ENCODE results near the gene SERF2.
"Not testable (repeated sequence)": the region's sequence is repeated elsewhere in the genome, so short reads cannot be mapped to it uniquely, and the experiment has no call there.

SERF2 gene

DNA sequence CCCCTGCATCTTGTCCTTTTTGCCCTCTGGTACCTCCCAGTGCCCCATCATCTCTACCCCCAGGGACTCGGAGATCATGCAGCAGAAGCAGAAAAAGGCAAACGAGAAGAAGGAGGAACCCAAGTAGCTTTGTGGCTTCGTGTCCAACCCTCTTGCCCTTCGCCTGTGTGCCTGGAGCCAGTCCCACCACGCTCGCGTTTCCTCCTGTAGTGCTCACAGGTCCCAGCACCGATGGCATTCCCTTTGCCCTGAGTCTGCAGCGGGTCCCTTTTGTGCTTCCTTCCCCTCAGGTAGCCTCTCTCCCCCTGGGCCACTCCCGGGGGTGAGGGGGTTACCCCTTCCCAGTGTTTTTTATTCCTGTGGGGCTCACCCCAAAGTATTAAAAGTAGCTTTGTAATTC, 1.5 kb downstream of the SERF2 start:
- in situ Hi-C loops (cut with HindIII; ENCODE audit: low sequenced_read_pairs) = no loop called here

DNA sequence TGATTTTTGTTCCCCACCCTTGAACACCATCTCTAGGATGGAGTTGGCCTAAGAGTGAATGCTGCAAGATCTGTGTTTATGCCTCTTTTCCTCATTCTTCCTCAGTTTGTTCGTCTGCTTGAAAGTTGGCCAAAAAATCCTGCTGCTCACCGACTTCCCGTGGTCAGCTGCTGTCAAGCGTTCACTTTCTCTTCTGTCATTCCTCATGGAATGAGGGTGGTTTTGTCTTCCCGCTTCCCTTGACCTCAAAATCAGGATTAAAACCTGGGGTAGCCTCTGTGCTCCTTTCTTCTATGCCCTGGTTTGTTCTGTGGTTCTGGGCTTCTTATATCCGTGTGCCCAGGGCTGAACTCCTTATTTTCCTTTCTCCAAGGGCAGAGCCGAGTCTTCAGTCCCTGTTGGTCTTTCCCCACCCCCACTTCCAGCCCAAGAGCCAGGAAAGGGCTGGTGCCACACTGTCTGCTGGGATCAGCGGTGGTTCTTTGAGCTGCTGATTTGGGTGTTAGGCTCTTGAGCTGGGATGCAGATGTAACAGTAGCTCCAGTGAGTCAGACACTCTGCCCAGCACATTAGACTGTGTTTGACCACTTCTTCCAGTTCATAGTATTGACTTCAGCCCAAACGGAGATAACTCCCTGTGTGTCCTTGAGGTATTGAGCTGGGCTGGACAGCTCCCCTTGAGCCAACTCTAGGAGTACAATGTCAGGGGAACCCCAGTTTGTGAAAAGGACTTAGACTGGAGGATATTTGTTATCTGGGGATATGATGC, 2.3 kb downstream of the SERF2 start:
- in situ Hi-C loops (cut with HindIII; ENCODE audit: low sequenced_read_pairs) = no loop called here

DNA sequence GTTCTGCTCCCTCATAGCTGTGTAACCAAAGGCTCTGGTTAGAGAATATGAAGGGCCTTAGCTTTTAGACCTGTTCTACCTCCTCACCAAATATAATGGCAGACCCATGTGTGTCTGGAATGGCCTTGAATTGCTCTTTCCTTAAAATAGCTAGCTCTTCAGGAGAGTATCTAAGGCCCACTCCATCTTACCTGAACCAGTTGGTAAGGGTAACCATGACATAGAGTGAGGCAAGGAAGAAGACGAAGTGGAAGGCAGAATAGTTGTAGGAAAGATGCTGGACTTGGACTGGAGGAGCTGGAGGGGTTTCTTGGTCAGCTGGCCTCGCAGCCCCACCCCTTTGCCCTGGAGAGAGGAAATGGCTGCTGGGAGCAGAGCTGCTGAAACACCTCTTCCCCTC, 3.1 kb downstream of the SERF2 start:
- in situ Hi-C loops (cut with HindIII; ENCODE audit: low sequenced_read_pairs) = no loop called here

DNA sequence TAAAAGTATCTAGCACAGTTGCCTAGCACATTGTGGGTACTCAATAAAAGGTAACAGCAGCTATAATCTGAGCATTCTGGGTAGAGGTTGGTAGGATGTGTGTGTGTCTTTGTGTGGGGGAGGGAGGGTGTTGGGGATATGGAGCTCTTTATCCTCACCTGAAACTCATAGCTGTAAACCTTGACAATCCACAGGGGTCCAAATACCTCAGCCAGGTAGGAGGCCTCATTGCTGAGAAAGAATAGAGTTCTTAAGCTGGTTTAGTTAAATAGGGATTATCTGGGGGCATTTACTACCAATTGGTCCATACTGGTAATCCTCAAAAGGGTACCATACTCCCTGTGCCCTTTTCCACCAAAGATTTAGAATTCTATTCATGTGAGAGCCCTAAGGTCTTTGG, 3.9 kb downstream of the SERF2 start:
- in situ Hi-C loops (cut with HindIII; ENCODE audit: low sequenced_read_pairs) = no loop called here

DNA sequence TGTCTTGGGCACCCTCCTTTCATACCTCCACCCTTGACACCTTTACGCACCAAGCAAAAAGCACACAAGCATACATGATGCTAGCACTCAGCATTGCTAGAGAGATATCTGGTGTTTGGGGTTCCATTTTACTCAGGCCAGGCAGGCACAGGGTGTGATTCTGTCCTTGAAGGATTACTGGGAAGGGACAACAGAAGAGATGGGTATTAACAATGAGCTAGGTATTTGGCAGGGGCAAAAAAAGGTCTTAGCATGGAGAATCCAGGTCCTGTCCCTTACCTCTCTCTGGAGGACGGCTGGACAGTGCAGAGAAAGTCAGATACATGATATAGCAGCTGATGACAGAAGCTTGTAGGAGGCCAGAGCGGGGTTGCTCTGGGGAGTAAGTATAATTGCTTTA, 4.4 kb downstream of the SERF2 start:
- in situ Hi-C loops (cut with HindIII; ENCODE audit: low sequenced_read_pairs) = no loop called here

DNA sequence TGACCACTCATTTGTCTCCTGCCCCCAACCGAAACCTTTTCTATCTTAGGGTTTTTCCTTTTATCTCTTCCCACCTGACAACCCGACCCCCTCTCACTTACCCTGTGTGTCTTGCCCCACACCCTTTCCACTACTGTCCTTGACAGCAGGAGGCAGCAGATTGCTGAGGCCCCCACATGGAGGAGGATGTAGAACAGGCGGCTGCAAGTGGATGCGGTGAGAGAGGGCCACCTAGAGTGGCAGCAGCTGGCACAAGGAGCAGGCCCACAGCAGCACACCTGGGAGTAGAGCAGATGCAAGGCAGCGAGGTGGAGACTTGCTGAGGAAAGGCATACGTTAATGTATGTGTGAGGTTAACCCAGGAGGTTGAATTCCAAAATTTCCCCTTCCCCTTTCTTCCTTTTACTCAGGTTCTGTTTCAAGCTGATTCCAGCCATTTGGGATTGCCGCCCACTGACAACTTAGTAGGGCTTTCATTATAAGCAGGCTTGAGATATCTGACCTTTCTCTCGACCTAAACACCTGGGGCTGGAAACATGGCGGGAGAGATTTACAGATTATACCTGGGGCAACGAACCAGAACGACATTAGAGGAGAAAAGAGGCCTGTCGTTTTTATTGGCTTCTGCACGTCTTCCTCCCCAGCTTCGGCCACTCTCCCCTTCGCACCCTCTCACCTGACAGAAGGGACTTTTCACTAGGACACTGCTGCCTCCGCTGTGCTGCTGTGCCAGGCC, 7.3 kb downstream of the SERF2 start:
- in situ Hi-C loops (cut with HindIII; ENCODE audit: low sequenced_read_pairs) = no loop called here

DNA sequence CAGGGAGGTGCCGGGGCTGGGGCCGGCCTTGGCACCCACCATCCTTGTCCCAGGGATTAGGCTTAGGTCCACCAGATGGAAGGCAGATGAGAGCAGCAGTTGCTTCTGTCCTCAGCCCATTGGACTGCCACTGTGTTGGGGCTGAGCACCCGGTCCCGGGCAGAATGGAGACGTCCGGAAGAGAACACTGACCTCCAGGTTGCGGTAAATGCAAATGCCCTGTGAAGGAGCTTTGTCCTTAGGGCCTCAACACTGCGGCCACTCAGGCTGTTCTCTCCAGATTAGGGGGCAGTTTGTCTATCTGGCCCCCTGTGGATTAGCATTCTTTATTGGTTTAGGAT, 7.8 kb downstream of the SERF2 start, which contains the start of gene SERINC4:
TSS of gene SERINC4 (minus strand) at position 276 of the 341 bp plus-strand sequence. CDS start at position 42, 234 bp downstream.
- in situ Hi-C loops (cut with HindIII; ENCODE audit: low sequenced_read_pairs) = no loop called here

DNA sequence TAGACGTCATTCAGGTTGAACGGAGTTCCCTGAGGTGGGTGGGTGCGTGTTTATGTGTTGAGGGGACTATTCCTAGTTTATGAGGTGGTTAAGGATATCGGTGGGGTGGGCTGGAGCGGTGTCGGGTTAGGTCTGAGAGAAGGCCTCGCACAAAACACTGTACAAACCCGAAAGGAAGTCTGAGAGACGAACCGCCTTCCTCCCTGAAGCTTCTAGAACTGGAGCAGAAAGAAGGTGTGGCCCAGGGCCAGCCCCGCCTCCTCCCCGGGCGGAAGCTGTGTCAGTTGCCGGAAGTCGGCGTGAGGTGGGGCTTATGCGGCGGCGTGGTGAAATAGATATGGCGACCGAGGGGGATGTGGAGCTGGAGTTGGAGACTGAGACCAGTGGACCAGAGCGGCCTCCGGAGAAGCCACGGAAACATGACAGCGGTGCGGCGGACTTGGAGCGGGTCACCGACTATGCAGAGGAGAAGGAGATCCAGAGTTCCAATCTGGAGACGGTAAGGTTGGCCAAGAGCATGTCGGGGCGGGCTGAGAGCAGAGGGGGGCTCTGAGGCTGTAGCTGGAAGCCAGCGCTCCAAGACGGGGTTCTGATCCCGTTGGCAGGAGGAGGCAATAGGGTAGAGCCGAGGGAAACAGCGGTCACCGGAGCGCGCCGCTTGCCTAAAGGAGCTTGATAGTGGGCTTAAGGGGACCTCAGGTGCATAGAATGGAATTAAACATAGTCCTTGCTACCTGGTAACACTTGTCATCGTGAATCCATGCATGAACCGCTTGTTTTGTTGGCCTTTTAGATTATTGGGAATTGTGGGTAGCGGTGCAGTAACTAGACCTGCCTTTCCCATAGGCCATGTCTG, 8.4 kb downstream of the SERF2 start, which contains the start of gene HYPK:
TSS of gene HYPK (plus strand) at position 314 of the 856 bp plus-strand sequence. CDS start at position 338, 24 bp downstream.
- in situ Hi-C loops (cut with HindIII; ENCODE audit: low sequenced_read_pairs) = no loop called here

DNA sequence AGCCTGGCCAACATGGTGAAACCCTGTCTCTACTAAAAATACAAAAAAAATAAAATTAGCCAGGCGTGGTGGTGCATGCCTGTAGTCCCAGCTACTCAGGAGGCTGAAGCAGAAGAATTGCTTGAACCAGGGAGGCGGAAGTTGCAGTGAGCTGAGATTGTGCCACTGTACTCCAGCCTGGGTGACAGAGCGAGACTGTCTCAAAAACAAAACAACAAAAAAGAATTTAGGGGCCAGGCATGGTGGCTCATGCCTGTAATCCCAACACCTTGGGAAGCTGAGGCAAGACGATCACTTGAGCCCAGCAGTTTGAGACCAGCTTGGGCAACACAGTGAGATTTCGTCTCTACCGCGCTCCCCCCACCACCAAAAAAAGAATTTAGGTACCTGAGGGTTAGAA, 10.6 kb downstream of the SERF2 start:
- in situ Hi-C loops (cut with HindIII; ENCODE audit: low sequenced_read_pairs) = not testable (repeated sequence)

DNA sequence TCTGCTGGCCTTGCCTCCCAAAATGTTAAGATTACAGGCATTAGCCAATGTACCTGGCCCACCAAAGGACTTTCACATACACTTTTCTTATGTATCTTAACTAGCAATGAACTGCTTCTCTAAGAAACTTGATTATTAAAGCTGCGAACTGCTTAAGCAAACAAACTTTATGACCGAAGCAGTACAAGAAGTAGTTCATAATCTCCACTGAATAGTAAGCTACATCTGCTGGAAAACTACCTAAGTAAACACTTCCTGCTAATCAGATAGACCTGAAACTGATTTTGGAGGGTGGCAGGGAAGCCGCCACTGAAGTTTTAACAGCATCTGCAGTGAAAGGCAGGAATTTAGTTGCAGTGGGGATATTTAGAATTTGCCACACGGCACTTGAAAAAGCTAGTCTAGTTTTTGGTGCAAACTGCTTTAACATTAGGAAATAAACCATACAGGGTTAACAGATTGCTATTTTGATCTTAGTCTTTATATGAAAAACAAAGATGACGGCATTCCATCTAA, 16.4 kb downstream of the SERF2 start:
- in situ Hi-C loops (cut with HindIII; ENCODE audit: low sequenced_read_pairs) = no loop called here

DNA sequence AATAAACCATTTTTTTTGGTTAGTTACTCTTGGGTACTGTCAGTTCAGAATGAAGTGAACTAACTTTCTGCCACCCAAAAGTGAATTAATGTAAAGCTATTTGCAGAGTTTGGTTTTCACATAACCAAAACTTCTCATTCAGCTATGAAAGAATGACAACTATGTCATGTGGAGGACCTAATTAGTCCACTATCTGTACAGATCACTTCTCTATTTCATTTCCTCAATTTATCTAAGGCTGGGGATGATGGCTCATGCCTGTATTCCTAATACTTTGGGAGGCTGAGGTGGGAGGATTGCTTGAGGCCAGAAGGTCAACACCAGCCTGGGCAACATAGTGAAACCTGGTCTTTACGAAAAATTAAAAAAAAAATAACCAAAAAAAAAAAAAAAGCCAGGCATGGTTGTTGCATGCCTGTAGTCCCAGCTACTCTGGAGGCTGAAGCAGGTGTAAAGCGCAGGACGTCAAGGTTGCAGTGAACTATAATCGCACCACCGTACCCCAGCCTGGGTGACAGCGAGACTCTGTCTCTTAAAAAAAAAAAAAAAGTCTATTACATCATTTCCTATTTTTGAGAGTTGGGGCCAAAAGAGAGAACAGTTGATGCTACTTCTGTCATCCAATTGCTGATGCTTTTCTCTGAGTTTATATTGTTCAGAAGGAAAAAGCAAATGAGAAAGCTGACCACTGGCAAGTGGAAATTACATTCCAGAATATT, 17.0 kb downstream of the SERF2 start:
- in situ Hi-C loops (cut with HindIII; ENCODE audit: low sequenced_read_pairs) = no loop called here

DNA sequence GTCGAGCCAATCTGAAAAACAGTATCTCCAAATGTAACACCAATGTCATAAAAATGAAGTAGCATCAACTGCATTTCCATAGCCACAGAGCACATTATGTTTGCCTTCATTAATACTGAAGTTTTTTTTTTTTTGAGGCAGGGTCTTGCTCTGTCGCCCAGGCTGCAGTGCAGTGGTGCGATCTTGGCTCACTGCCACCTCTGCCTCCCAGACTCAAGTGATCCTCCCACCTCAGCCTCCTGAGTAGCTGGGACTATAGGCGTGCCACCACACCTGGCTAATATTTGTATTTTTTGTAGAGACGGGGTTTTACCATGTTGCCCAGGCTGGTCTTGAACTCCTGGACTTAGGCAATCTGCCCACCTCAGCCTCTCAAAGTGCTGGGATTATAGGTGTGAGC, 22.9 kb downstream of the SERF2 start:
- in situ Hi-C loops (cut with HindIII; ENCODE audit: low sequenced_read_pairs) = not testable (repeated sequence)

DNA sequence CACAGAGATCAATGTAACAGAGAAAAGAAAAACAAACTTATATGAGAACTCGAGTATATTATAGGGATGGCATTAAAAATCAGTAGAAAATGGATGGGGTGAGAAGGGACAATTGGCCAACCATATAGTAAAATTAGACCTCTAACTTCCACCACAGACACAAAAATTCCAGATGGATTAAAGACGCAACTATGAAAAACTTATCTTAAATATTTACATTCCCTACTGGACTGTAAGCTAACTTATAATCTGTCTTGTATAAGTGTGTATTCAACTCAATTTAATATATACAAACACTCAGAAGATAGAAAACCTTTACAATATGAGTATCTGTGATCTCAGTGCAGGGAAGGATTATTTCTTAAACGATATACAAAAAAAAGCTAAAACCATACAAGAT, 29.4 kb downstream of the SERF2 start:
- in situ Hi-C loops (cut with HindIII; ENCODE audit: low sequenced_read_pairs) = no loop called here

DNA sequence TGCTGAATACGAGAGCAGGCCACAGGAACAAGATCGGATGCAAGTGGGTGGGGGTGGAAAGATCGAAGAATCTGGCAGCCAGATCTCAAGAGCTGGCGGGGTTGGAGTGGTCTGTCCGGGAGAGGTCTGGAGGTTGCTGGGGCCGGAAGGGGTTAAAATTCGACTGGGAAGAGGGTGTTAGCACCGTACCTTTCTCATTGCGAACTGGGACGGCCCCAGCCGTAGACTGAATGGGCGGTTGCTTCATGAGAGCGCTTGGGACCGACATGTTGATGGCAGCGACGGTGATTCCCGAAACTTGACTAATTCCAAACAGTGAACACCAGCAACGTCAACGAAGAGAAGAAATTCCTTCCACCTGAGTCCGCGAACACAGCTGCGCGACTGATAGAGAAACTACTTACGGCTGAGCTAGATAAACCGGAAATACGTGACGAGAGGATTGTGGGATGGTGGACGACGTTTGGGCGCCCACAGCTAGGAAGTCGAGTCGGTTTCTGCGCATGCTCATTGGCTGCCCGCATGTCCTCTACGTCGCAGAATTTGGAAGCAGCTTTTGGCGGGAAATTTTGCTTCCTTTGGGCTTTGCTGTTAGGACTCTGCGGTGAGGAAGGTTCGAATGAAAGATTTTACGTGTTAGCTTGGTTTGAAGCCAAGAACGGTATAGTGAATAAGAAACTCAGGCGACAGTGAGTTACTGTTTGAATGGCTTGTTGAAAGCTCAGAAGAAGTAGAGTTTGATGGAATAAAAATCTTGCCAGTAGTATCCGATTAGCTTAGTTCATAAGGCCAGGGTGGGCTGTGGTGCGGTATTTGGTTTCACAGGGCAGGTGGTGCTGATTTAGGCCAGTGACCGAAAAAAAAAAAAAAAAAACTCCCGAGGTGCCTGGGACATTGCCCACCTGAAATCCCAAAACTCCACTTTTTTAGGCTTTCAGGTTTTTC, 32.5 kb downstream of the SERF2 start, which contains the start of gene MFAP1:
TSS of gene MFAP1 (minus strand) at position 389 of the 945 bp plus-strand sequence. CDS start at position 268, 121 bp downstream.
- in situ Hi-C loops (cut with HindIII; ENCODE audit: low sequenced_read_pairs) = no loop called here

DNA sequence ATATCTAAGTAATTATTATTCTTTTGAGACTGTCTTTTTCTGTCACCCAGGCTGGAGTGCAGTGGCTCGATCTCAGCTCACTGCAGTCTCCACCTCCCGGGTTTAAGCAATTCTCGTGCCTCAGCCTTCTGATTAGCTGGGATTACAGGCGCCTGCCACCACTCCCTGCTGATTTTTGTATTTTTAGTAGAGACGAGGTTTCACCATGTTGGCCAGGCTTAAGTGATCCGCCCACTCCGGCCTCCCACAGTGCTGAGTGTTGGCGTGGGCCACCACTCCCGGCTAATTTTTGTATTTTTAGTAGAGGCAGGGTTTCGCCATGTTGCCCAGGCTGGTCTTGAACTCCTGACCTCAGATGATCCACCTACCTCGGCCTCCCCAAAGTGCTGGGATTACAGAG, 33.2 kb downstream of the SERF2 start:
- in situ Hi-C loops (cut with HindIII; ENCODE audit: low sequenced_read_pairs) = not testable (repeated sequence)

DNA sequence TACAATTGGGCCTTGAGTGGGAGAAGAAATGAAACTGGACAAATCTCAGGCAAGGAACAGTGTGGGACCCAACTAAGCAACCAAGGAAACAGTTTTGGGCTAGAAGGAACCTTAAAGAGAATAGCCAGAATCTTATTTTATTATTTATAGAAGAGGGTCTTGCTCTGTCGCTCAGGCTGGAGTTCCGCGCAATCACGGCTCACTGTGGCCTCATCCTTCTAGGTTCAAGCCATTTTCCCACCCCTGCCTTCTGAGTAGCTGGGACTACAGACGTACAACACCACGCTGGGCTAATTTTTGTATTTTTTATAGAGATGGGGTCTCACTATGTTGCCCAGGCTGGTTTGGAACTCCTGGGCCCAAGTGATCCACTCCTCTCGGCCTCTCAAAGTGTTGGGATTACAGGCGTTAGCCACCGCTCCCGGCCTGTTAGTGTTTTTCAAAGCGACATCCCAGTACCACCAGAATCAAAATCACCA, 33.9 kb downstream of the SERF2 start:
- in situ Hi-C loops (cut with HindIII; ENCODE audit: low sequenced_read_pairs) = no loop called here

DNA sequence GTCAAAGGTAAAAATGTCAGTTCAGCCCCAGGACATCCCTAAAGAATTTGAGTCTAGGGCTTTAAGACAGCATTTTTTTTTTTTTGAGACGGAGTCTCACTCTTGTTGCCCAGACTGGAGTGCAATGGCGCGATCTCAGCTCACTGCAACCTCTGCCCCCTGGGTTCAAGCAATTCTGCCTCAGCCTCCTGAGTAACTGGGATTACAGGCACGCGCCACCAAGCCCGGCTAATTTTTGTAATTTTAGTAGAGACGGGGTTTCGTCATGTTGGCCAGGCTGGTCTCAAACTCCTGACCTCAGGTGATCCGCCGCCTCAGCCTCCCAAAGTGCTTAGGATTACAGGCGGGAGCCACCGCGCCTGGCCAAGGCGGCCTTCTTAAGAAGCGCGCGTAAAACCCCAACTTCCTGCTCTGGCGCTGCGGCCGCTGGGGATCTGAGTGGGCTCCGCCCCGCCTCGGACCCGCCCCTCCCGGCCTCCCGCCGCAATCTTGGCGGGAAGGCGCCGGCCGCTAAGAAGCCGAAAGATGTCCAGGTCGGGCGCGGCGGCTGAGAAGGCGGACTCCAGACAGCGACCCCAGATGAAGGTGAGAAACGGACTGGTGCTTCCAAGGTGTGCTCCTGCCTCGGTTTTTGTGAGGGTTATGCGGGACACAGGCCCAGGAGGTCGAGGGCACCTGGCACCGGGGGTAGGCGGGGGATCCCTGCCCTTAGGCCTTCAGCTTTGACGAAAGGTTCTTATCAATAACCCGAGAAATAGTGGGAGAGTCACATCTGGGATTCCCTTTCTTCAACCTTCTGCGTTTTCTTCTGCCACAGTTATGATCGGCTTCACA, 34.6 kb downstream of the SERF2 start, which contains the start of gene WDR76:
TSS of gene WDR76 (plus strand) at position 495 of the 834 bp plus-strand sequence. CDS start at position 526, 31 bp downstream.
- in situ Hi-C loops (cut with HindIII; ENCODE audit: low sequenced_read_pairs) = no loop called here

DNA sequence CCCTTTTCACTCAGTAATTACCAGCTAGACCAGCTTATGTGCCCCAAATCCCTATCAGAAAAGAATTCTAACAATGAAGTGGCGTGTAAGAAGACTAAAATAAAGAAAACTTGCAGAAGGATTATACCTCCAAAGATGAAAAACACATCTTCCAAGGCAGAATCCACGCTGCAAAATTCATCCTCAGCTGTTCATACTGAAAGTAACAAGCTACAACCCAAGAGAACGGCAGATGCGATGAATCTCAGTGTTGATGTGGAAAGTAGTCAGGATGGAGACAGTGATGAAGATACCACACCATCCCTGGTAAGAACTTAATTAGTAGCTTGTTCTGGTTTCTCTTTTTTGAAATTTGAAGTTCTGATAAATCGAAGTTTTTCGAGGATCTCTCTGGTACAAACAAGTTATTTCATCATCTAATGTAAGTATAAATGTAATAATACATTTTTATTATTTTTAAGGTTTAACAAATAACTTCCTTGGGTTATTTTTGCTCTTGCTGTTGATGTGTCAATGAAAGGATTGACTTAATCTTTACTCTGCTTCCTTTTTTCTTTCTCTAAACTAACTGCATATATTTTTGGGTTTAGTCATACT, 36.0 kb downstream of the SERF2 start:
- in situ Hi-C loops (cut with HindIII; ENCODE audit: low sequenced_read_pairs) = no loop called here
